HepG2 (cell line): ENCODE measurements around the gene PROX2. TPM values are rescaled to one million over a fixed set of nuclear protein-coding genes. Genes with fewer than 3 reads are reported as not detected.

ENCODE experiments used
- AGO1 ChIP-seq: fragments of 200-400 bp; formaldehyde crosslinking; IDR thresholded peaks from 2 replicates; pipeline ENCODE4 v1.6.1; 2017; ENCODE audit warnings: mild to moderate bottlenecking, low read depth, low read length, moderate library complexity; ENCODE audit not compliant: poor library complexity, severe bottlenecking
- HOXA9 ChIP-seq: sonication (generic); formaldehyde crosslinking; IDR thresholded peaks from 2 replicates; pipeline ENCODE4 v1.8.1; 2022; ENCODE audit warnings: missing genetic modification reagents, mild to moderate bottlenecking, moderate library complexity, borderline replicate concordance
- MIXL1 ChIP-seq: IDR thresholded peaks from 2 replicates; pipeline ENCODE4 v1.6.1; 2016
- NFIB ChIP-seq: sonication (generic); formaldehyde crosslinking; IDR thresholded peaks from 2 replicates; pipeline ENCODE4 v1.9.0; 2021; ENCODE audit warnings: missing genetic modification reagents, mild to moderate bottlenecking, borderline replicate concordance
- POLR2G ChIP-seq: fragments of 200-400 bp; formaldehyde crosslinking; IDR thresholded peaks from 2 replicates; pipeline ENCODE4 v1.6.1; 2018; ENCODE audit warnings: mild to moderate bottlenecking, low read depth, low read length, moderate library complexity
- SAFB2 ChIP-seq: sonication (generic); formaldehyde crosslinking; IDR thresholded peaks from 2 replicates; pipeline ENCODE4 v1.5.1; 2020; ENCODE audit warnings: missing genetic modification reagents, low read depth, mild to moderate bottlenecking, borderline replicate concordance
- SNAPC2 ChIP-seq: sonication (generic); formaldehyde crosslinking; IDR thresholded peaks from 2 replicates; pipeline ENCODE4 v1.8.1; 2022; ENCODE audit warnings: mild to moderate bottlenecking, missing genetic modification reagents
- ZNF430 ChIP-seq: sonication (generic); formaldehyde crosslinking; IDR thresholded peaks from 2 replicates; pipeline ENCODE4 v1.9.0; 2021; ENCODE audit warnings: mild to moderate bottlenecking, missing genetic modification reagents
- ZSCAN25 ChIP-seq: sonication (generic); formaldehyde crosslinking; IDR thresholded peaks from 2 replicates; pipeline ENCODE4 v1.8.0; 2022; ENCODE audit warnings: mild to moderate bottlenecking, missing genetic modification reagents
- polyA plus RNA-seq, 8 experiments: library from polyadenylated mRNA; depleted of rRNA in 3 of 8; stranded (reverse) in 7 of 8; unstranded in 1 of 8; fragments of >200 nt; fragmentation: Illumina TruSeq in 4 of 8; extraction: Trizol in 4 of 8; gene quantifications; 2 replicates each; pipeline versions ENCODE4 v1.2.1 to v1.2.3, GENCODE V29; 2011 to 2016; ENCODE audit warnings: low read depth in 4 of 8, missing spikeins in 1 of 8, mixed read lengths in 1 of 8; ENCODE audit not compliant: insufficient read depth in 1 of 8
- total RNA-seq, 5 experiments: library from RNA; depleted of rRNA; stranded (reverse); fragments of >200 nt; fragmentation: Illumina TruSeq; extraction: Trizol; gene quantifications; 2 replicates each; pipeline ENCODE4 v1.2.3, GENCODE V29; 2016; ENCODE audit warnings: low read depth in 1 of 5
- TF ChIP-seq, protein P1 (sequence below): sonication (generic); formaldehyde crosslinking; IDR thresholded peaks from 2 replicates; pipeline ENCODE4 v1.4.0; 2020; ENCODE audit warnings: missing genetic modification reagents
- TF ChIP-seq, protein P2 (sequence below): sonication (generic); formaldehyde crosslinking; conservative IDR thresholded peaks from 2 replicates; pipeline ENCODE4 v1.8.0; 2022; ENCODE audit warnings: low read depth, missing genetic modification reagents
- TF ChIP-seq, protein P3 (sequence below): sonication (generic); formaldehyde crosslinking; IDR thresholded peaks from 2 replicates; pipeline ENCODE4 v1.5.0; 2020; ENCODE audit warnings: mild to moderate bottlenecking, missing genetic modification reagents
- TF ChIP-seq, protein P4 (sequence below): IDR thresholded peaks from 2 replicates; pipeline ENCODE4 v1.6.1; 2012; ENCODE audit warnings: inconsistent platforms
- TF ChIP-seq, protein P5 (sequence below): sonication (generic); formaldehyde crosslinking; IDR thresholded peaks from 2 replicates; pipeline ENCODE4 v1.4.0; 2020; ENCODE audit warnings: missing genetic modification reagents, borderline replicate concordance

Gene PROX2
- total and polyA plus RNA-seq, 2 of the 13 experiments (the other 11 are each of a cell fraction or from before 2014, with no cell fraction given) = not detected

DNA sequence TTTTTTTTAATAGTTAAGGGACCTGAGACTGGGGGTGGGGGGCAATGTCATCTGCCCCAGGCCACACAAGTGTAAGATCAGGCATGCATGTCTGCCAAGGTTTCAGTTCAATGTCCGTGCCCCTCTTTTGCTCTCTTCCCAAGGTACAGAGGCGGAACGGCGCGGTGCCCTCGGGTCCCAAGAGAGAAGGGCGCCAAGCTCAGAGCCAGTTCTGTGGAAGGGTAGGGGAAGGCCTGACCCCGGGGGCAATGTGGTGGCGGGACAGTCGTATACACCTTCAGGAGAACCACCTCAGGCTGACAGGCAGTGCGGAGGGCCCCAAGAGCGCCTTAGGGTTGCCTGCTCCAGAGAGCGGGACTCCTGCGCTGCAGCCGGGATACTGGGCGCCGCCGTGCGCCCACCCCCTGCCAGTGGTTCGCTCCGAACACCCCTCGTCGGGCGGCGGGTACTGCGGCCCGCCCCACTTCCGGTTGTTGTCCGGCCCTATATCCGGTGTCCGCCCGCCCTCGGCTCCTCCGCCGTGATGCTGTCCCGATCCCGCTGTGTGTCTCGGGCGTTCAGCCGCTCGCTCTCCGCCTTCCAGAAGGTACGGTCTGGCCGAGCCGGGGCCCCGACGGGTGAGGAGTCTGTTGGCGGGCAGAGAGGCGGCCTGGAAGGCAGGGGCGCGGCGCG is 5.6 kb upstream of the PROX2 start, which contains the start of gene DLST (continued):
- 0 out of 2 replicates have a peak, but pooled peaks have one; percentile 47 for TF ChIP-seq HOXA9 (CRISPR knock-in tag)
- TF ChIP-seq ZNF430 (CRISPR knock-in tag) = peak; percentile 81
- TF ChIP-seq, protein P1, sequence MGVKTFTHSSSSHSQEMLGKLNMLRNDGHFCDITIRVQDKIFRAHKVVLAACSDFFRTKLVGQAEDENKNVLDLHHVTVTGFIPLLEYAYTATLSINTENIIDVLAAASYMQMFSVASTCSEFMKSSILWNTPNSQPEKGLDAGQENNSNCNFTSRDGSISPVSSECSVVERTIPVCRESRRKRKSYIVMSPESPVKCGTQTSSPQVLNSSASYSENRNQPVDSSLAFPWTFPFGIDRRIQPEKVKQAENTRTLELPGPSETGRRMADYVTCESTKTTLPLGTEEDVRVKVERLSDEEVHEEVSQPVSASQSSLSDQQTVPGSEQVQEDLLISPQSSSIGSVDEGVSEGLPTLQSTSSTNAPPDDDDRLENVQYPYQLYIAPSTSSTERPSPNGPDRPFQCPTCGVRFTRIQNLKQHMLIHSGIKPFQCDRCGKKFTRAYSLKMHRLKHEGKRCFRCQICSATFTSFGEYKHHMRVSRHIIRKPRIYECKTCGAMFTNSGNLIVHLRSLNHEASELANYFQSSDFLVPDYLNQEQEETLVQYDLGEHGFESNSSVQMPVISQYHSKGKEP (CRISPR knock-in tag) = peak; percentile 28; the same call in 1 of the 2 replicates
- TF ChIP-seq NFIB (CRISPR knock-in tag) = no peak
- TF ChIP-seq, protein P2, sequence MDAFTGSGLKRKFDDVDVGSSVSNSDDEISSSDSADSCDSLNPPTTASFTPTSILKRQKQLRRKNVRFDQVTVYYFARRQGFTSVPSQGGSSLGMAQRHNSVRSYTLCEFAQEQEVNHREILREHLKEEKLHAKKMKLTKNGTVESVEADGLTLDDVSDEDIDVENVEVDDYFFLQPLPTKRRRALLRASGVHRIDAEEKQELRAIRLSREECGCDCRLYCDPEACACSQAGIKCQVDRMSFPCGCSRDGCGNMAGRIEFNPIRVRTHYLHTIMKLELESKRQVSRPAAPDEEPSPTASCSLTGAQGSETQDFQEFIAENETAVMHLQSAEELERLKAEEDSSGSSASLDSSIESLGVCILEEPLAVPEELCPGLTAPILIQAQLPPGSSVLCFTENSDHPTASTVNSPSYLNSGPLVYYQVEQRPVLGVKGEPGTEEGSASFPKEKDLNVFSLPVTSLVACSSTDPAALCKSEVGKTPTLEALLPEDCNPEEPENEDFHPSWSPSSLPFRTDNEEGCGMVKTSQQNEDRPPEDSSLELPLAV (CRISPR knock-in tag) = peak; percentile 71; the same call in 1 of the 2 replicates
- no peak for TF ChIP-seq ZSCAN25 (CRISPR knock-in tag)
- TF ChIP-seq, protein P3, sequence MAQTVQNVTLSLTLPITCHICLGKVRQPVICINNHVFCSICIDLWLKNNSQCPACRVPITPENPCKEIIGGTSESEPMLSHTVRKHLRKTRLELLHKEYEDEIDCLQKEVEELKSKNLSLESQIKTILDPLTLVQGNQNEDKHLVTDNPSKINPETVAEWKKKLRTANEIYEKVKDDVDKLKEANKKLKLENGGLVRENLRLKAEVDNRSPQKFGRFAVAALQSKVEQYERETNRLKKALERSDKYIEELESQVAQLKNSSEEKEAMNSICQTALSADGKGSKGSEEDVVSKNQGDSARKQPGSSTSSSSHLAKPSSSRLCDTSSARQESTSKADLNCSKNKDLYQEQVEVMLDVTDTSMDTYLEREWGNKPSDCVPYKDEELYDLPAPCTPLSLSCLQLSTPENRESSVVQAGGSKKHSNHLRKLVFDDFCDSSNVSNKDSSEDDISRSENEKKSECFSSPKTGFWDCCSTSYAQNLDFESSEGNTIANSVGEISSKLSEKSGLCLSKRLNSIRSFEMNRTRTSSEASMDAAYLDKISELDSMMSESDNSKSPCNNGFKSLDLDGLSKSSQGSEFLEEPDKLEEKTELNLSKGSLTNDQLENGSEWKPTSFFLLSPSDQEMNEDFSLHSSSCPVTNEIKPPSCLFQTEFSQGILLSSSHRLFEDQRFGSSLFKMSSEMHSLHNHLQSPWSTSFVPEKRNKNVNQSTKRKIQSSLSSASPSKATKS (CRISPR knock-in tag) = no peak
- 0 out of 2 replicates have a peak, but pooled peaks have one; percentile 31 for TF ChIP-seq MIXL1 (CRISPR knock-in tag)
- TF ChIP-seq AGO1 = peak; percentile 66
- peak; percentile 83 for TF ChIP-seq POLR2G
- TF ChIP-seq SAFB2 (CRISPR knock-in tag) = peak; percentile 57; the same call in 1 of the 2 replicates
- no peak for TF ChIP-seq SNAPC2 (CRISPR knock-in tag)
- TF ChIP-seq, protein P4, sequence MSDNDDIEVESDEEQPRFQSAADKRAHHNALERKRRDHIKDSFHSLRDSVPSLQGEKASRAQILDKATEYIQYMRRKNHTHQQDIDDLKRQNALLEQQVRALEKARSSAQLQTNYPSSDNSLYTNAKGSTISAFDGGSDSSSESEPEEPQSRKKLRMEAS = peak; percentile 86
- TF ChIP-seq, protein P5, sequence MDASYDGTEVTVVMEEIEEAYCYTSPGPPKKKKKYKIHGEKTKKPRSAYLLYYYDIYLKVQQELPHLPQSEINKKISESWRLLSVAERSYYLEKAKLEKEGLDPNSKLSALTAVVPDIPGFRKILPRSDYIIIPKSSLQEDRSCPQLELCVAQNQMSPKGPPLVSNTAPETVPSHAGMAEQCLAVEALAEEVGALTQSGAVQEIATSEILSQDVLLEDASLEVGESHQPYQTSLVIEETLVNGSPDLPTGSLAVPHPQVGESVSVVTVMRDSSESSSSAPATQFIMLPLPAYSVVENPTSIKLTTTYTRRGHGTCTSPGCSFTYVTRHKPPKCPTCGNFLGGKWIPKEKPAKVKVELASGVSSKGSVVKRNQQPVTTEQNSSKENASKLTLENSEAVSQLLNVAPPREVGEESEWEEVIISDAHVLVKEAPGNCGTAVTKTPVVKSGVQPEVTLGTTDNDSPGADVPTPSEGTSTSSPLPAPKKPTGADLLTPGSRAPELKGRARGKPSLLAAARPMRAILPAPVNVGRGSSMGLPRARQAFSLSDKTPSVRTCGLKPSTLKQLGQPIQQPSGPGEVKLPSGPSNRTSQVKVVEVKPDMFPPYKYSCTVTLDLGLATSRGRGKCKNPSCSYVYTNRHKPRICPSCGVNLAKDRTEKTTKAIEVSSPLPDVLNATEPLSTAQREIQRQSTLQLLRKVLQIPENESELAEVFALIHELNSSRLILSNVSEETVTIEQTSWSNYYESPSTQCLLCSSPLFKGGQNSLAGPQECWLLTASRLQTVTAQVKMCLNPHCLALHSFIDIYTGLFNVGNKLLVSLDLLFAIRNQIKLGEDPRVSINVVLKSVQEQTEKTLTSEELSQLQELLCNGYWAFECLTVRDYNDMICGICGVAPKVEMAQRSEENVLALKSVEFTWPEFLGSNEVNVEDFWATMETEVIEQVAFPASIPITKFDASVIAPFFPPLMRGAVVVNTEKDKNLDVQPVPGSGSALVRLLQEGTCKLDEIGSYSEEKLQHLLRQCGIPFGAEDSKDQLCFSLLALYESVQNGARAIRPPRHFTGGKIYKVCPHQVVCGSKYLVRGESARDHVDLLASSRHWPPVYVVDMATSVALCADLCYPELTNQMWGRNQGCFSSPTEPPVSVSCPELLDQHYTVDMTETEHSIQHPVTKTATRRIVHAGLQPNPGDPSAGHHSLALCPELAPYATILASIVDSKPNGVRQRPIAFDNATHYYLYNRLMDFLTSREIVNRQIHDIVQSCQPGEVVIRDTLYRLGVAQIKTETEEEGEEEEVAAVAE (CRISPR knock-in tag) = peak; percentile 15; the same call in 1 of the 2 replicates
